Left ventricle myocardium inferior (tissue), 1 donor: ENCODE results near the gene IL18. TPM values are rescaled to one million over a fixed set of nuclear protein-coding genes. Genes with fewer than 3 reads are reported as not detected.

ENCODE experiments used
- DNase-seq: peaks from one replicate; pipeline ENCODE4 v3.0.0-alpha.2; 2020
- H3K27ac ChIP-seq: fragments of 200-600 bp; replicated peaks from 2 replicates; pipeline ENCODE4 v1.8.0; 2021
- H3K27me3 ChIP-seq: fragments of 200-600 bp; 2 replicates; pipeline ENCODE4 v1.8.0; 2021; ENCODE audit warnings: low read depth
- H3K36me3 ChIP-seq: fragments of 200-600 bp; 2 replicates; pipeline ENCODE4 v1.8.0; 2021
- H3K4me1 ChIP-seq: fragments of 200-600 bp; 2 replicates; pipeline ENCODE4 v1.8.0; 2021
- H3K4me3 ChIP-seq: fragments of 200-600 bp; 2 replicates; pipeline ENCODE4 v1.8.0; 2021; ENCODE audit warnings: mild to moderate bottlenecking, moderate library complexity
- H3K9me3 ChIP-seq: fragments of 200-600 bp; replicated peaks from 2 replicates; pipeline ENCODE4 v1.8.0; 2021
- CTCF ChIP-seq: fragments of 200-600 bp; IDR thresholded peaks from 2 replicates; pipeline ENCODE4 v1.8.0; 2021; ENCODE audit warnings: antibody characterized with exemption, mild to moderate bottlenecking, borderline replicate concordance
- intact Hi-C: fragments of 100-400 bp; cut with micrococcal nuclease; formaldehyde crosslinking; loops from one replicate; pipeline ENCODE4 v1.11.0; 2022
- total RNA-seq: library from RNA; stranded (reverse); fragmentation: NEBNext Ultra II Directional; extraction: Animal tissue kit (Norgen Biotek cat#: 25700); gene quantifications from one replicate; pipeline ENCODE4 v1.2.1, GENCODE V29; 2021
- donor health status: DM: no; HTN: yes; CAD: no; lungs with severe emphysema.

The IL18 gene
- total RNA-seq, 1 donor from 2014 or later: 1.6 TPM

DNA sequence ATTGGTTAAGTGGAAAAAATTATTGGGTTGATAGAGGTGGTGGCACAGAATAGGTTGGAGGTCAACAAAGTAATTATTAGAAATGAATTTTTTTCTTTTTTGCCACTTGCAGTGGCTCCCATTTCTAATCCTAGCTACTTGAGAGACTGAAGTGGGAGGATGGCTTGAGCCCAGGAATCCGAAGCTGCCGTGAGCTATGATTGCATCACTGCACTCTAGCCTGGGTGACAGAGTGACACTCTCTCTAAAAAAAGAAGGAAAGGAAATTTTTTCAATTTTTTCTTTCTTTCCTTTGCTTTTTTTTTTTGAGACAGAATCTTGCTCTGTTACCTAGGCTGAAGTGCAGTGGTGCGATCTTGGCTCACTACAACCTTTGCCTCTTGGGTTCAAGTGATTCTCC, 9.3 kb upstream of the IL18 start:
- Histone ChIP-seq H3K27ac (peak overlapping the region; percentile 86), H3K4me1 (peaks cover 22% of the 10 kb centered on the region), H3K4me3 (no peak overlapping the region), H3K36me3 (no peaks in the 10 kb centered on the region), H3K9me3 (no peaks in the 10 kb centered on the region), H3K27me3 (no peaks in the 10 kb centered on the region)
- TF ChIP-seq CTCF: no peak
- no peak for DNase-seq
- intact Hi-C loops: loop anchor here (10.0 kb wide), 1 partner anchor 58 kb away; no protein-coding TSS in a partner anchor

DNA sequence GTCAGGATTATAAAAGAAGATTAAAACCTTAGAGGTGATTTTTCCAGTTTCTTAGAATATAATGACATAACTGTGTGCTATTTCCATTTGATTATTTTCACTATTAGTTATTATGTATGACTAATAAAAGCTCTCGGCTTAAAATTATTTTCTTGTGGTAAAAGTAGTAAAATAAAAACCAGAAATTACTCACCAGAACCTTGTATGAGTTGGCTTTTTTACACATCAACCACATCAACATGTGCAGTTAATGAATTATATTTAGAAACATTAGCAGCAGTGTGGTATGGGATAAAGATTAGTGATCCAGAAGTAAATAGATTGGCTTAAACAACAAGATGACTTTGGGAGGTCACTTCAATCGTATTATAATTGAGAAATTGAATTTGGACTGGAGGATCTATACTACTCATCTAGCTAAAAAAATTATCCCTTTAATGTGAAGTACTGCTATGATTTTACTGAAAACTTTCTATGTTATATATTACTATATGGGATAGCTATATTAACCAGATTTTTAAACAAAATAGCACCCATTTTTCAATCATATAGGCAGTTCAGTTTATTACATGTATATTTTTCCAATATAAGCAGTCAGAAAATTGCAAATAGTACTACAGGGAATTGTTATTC, 8.6 kb upstream of the IL18 start:
- Histone ChIP-seq H3K27ac (peak overlapping the region; percentile 86), H3K27me3 (no peaks in the 10 kb centered on the region), H3K9me3 (no peaks in the 10 kb centered on the region), H3K36me3 (no peaks in the 10 kb centered on the region), H3K4me1 (peaks cover 22% of the 10 kb centered on the region), H3K4me3 (no peak overlapping the region)
- intact Hi-C loops: loop anchor here (10.0 kb wide), 1 partner anchor 58 kb away; no protein-coding TSS in a partner anchor
- no peak for TF ChIP-seq CTCF
- no peak for DNase-seq

GRCh38 chr11:112167145-112167544, 3.3 kb upstream of the IL18 start, which contains the start of gene TEX12:
Gene TEX12, plus strand, starts transcription at chr11:112167372. Its CDS starts 1,897 bp downstream, at chr11:112169269.
- no peaks in the 10 kb centered on the region for H3K27me3 ChIP-seq
- H3K4me1 ChIP-seq: no peaks in the 10 kb centered on the region
- H3K36me3 ChIP-seq: no peaks in the 10 kb centered on the region
- intact Hi-C loops: no loop called here
- no peak within 1 kb of the TSS for H3K27ac ChIP-seq
- no peak for TF ChIP-seq CTCF
- no peaks in the 10 kb centered on the region for H3K9me3 ChIP-seq
- H3K4me3 ChIP-seq: no peak within 1 kb of the TSS
- DNase-seq: no peak

GRCh38 chr11:112166562-112166961, 2.7 kb upstream of the IL18 start:
- no peaks in the 10 kb centered on the region for H3K27me3 ChIP-seq
- H3K9me3 ChIP-seq: no peaks in the 10 kb centered on the region
- no peak for TF ChIP-seq CTCF
- no peak overlapping the region for H3K4me3 ChIP-seq
- no peaks in the 10 kb centered on the region for H3K36me3 ChIP-seq
- no peak for DNase-seq
- no peaks in the 10 kb centered on the region for H3K4me1 ChIP-seq
- H3K27ac ChIP-seq: no peak overlapping the region
- intact Hi-C loops: no loop called here

- intact Hi-C loops: no loop called here
These were observed 1.2 kb upstream of the IL18 start for GRCh38 chr11:112165049-112165448.

More at GRCh38 chr11:112165049-112165448, 1.2 kb upstream of the IL18 start:
- no peaks in the 10 kb centered on the region for H3K36me3 ChIP-seq
- H3K27me3 ChIP-seq: no peaks in the 10 kb centered on the region
- H3K27ac ChIP-seq: no peak overlapping the region
- no peak for DNase-seq
- no peak for TF ChIP-seq CTCF
- no peaks in the 10 kb centered on the region for H3K9me3 ChIP-seq
- H3K4me3 ChIP-seq: no peak overlapping the region
- no peaks in the 10 kb centered on the region for H3K4me1 ChIP-seq
